Gastrocnemius medialis (tissue), 4 donors: ENCODE measurements around the gene SLC43A2.
A peak's percentile ranks its signal among the peaks of the same experiment; 100 is the strongest.

Source experiments
- POLR2A ChIP-seq, 2 donors: fragments of 450-650 bp; IDR thresholded peaks; one replicate each; pipeline ENCODE4 v1.6.1; 2017; ENCODE audit warnings: antibody characterized with exemption in 2 of 2, mild to moderate bottlenecking in 2 of 2, moderate library complexity in 2 of 2
- TF ChIP-seq, protein P1 (sequence below), 5 experiments: fragments of 450-650 bp in 3 of 5; fragments of 200-600 bp in 2 of 5; sonication (generic) in 2 of 5; IDR thresholded peaks in 4 of 5; conservative IDR thresholded peaks in 1 of 5; 1 replicate in 4 of 5; 2 replicates in 1 of 5; pipeline ENCODE4 v1.5.1; 2016 to 2019; ENCODE audit warnings: antibody characterized with exemption in 5 of 5, mild to moderate bottlenecking in 3 of 5, moderate library complexity in 3 of 5

GRCh38 chr17:1628856-1629503 lies 346 bp upstream of the SLC43A2 start:
- TF ChIP-seq, protein P1, sequence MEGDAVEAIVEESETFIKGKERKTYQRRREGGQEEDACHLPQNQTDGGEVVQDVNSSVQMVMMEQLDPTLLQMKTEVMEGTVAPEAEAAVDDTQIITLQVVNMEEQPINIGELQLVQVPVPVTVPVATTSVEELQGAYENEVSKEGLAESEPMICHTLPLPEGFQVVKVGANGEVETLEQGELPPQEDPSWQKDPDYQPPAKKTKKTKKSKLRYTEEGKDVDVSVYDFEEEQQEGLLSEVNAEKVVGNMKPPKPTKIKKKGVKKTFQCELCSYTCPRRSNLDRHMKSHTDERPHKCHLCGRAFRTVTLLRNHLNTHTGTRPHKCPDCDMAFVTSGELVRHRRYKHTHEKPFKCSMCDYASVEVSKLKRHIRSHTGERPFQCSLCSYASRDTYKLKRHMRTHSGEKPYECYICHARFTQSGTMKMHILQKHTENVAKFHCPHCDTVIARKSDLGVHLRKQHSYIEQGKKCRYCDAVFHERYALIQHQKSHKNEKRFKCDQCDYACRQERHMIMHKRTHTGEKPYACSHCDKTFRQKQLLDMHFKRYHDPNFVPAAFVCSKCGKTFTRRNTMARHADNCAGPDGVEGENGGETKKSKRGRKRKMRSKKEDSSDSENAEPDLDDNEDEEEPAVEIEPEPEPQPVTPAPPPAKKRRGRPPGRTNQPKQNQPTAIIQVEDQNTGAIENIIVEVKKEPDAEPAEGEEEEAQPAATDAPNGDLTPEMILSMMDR (IDR thresholded peaks at IDR 0.05 in 4 of 5, conservative IDR thresholded peaks at IDR 0.05 in 1 of 5), result peak in 4 of 5 experiments; percentile 68 to 83 (median 80)
- TF ChIP-seq POLR2A (IDR thresholded peaks at IDR 0.05), result peak; percentile 69 to 79
